ENCODE measurements around the gene PM20D1.
A peak's percentile ranks its signal among the peaks of the same experiment; 100 is the strongest.
"Not testable (repeated sequence)": the region's sequence is repeated elsewhere in the genome, so short reads cannot be mapped to it uniquely, and the experiment has no call there.

PM20D1 gene

GRCh38 chr1:205849619-205850355 is at the start of gene PM20D1:
TSS of gene PM20D1 (minus strand) at chr1:205850132. CDS start at chr1:205850072, 60 bp downstream.
- ATAC-seq (ENCODE audit: low read depth) (peak; percentile 95), DNase-seq (ENCODE audit: low spot score in 2 of 2) (peak; percentile 52 to 68)
- peaks cover 2% of the 10 kb centered on the region for H3K27me3 Mint-ChIP-seq
- H3K36me3 Mint-ChIP-seq: peaks cover 3% of the 10 kb centered on the region
- peak within 1 kb of the TSS; percentile 88 for H3K4me3 Mint-ChIP-seq
- no peaks in the 10 kb centered on the region for H3K4me1 Mint-ChIP-seq
- H3K27ac Mint-ChIP-seq: peak within 1 kb of the TSS; percentile 56
- peaks cover 2% of the 10 kb centered on the region for H3K9me3 Mint-ChIP-seq

- ATAC-seq (ENCODE audit: low read depth) (no peak), DNase-seq (ENCODE audit: low spot score in 2 of 2) (no peak)
- Mint-ChIP-seq H3K4me1 (peaks cover 3% of the 10 kb centered on the region), H3K27ac (no peak overlapping the region), H3K27me3 (peaks cover 8% of the 10 kb centered on the region), H3K9me3 (peaks cover 9% of the 10 kb centered on the region), H3K4me3 (no peak overlapping the region), H3K36me3 (peaks cover 7% of the 10 kb centered on the region)
Measured at GRCh38 chr1:205896351-205896750, 46.4 kb upstream of the PM20D1 start.

DNA sequence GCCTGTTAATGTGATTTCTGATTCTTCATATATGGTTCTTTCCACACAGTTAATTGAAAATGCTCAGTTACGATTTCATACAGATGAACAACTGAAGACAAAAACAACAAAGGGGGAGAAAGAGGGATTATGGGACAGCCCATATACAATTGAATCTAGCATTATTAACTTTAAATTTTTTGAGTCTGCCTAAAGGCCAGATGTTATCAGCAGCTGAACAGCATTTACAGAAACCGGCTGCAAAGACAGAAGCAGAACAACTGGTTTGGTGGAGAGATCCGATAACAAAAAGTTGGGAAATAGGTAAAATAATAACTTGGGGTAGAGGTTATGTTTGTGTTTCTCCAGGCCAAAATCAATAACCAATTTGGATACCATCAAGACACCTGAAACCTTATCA is 44.2 kb upstream of the PM20D1 start:
- H3K27ac Mint-ChIP-seq; H3K4me3 Mint-ChIP-seq; H3K27me3 Mint-ChIP-seq; H3K4me1 Mint-ChIP-seq; ATAC-seq (ENCODE audit: low read depth); DNase-seq (ENCODE audit: low spot score in 2 of 2): not testable (repeated sequence)
- Mint-ChIP-seq H3K9me3 (peaks cover 14% of the 10 kb centered on the region), H3K36me3 (peaks cover 11% of the 10 kb centered on the region)

DNA sequence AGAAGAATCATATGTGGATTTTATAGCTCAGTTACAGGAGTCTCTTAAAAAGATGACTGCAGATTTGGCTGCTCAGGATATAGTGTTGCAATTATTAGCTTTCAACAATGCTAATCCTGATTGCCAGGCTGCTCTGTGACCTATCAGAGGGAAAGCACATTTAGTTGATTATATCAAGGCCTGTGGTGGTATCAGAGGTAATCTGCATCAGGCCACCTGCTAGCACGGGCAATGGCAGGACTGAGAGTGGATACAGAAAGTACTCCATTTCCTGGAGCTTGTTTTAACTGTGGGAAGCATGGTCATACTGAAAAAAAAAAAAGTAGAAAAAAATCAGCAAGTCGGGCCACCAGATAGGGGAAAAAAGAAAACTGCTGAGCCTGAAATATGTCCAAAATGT is 42.2 kb upstream of the PM20D1 start:
- Mint-ChIP-seq H3K9me3 (peaks cover 18% of the 10 kb centered on the region), H3K36me3 (peaks cover 15% of the 10 kb centered on the region)
- H3K27ac Mint-ChIP-seq; H3K4me1 Mint-ChIP-seq; ATAC-seq (ENCODE audit: low read depth); H3K27me3 Mint-ChIP-seq; DNase-seq (ENCODE audit: low spot score in 2 of 2); H3K4me3 Mint-ChIP-seq: not testable (repeated sequence)

GRCh38 chr1:205891481-205891880 is 41.5 kb upstream of the PM20D1 start:
- not testable (repeated sequence) for ATAC-seq (ENCODE audit: low read depth); H3K4me1 Mint-ChIP-seq; H3K27me3 Mint-ChIP-seq; H3K27ac Mint-ChIP-seq; DNase-seq (ENCODE audit: low spot score in 2 of 2); H3K4me3 Mint-ChIP-seq
- H3K9me3 Mint-ChIP-seq: peaks cover 15% of the 10 kb centered on the region
- H3K36me3 Mint-ChIP-seq: peaks cover 11% of the 10 kb centered on the region

- not testable (repeated sequence) for H3K27ac Mint-ChIP-seq; H3K4me3 Mint-ChIP-seq; ATAC-seq (ENCODE audit: low read depth); H3K36me3 Mint-ChIP-seq; DNase-seq (ENCODE audit: low spot score in 2 of 2); H3K27me3 Mint-ChIP-seq; H3K4me1 Mint-ChIP-seq
- peaks cover 11% of the 10 kb centered on the region for H3K9me3 Mint-ChIP-seq
Measured at GRCh38 chr1:205890631-205891030, 40.7 kb upstream of the PM20D1 start.

- H3K36me3 Mint-ChIP-seq; H3K4me3 Mint-ChIP-seq; H3K4me1 Mint-ChIP-seq; ATAC-seq (ENCODE audit: low read depth); DNase-seq (ENCODE audit: low spot score in 2 of 2); H3K27ac Mint-ChIP-seq; H3K9me3 Mint-ChIP-seq; H3K27me3 Mint-ChIP-seq: not testable (repeated sequence)
Measured at GRCh38 chr1:205889706-205890105, 39.8 kb upstream of the PM20D1 start.

DNA sequence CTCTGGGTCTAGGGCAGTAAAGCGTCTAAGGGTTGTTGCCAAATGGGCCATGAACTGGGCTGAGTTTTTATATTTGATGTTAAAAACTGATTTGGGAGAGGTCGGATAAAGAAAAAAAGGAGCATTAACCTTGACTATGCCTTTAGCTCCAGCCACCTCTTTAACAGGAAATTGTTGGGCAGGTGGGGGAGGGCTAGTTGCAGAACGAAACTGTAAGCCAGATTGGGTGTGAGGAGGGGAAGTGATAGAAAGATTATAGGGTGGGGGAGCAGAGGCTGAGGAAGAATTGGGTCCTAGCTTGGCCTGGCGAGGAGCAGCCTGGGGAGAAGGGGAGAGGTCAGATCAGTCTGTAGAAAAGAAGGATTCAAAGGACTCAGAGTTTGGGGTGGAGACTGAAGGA is 39.1 kb upstream of the PM20D1 start:
- H3K4me3 Mint-ChIP-seq; H3K4me1 Mint-ChIP-seq; H3K36me3 Mint-ChIP-seq; DNase-seq (ENCODE audit: low spot score in 2 of 2); H3K27ac Mint-ChIP-seq; H3K27me3 Mint-ChIP-seq; H3K9me3 Mint-ChIP-seq; ATAC-seq (ENCODE audit: low read depth): not testable (repeated sequence)

DNA sequence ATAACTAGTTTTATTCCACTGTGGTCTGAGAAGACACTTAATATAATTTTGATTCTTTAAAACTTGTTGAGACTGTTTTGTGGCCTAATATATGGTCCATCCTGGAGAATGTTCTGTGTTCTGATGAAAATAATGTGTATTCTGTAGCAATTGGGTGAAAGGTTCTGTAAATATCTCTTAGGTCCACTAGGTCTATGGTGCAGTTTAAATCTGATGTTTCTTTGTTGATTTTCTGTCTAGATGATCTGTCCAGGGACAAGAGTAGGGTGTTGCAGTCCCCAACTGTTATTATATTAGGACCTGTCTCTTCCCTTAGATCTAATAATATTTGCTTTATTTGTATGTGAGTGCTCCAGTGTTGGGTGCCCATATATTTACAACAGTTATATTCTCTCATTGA is 33.9 kb upstream of the PM20D1 start:
- no peaks in the 10 kb centered on the region for H3K27me3 Mint-ChIP-seq
- no peak for DNase-seq (ENCODE audit: low spot score in 2 of 2)
- peaks cover 11% of the 10 kb centered on the region for H3K9me3 Mint-ChIP-seq
- ATAC-seq (ENCODE audit: low read depth): no peak
- peaks cover under 1% of the 10 kb centered on the region for H3K4me1 Mint-ChIP-seq
- H3K36me3 Mint-ChIP-seq: peaks cover under 1% of the 10 kb centered on the region
- no peak overlapping the region for H3K27ac Mint-ChIP-seq
- no peak overlapping the region for H3K4me3 Mint-ChIP-seq

DNA sequence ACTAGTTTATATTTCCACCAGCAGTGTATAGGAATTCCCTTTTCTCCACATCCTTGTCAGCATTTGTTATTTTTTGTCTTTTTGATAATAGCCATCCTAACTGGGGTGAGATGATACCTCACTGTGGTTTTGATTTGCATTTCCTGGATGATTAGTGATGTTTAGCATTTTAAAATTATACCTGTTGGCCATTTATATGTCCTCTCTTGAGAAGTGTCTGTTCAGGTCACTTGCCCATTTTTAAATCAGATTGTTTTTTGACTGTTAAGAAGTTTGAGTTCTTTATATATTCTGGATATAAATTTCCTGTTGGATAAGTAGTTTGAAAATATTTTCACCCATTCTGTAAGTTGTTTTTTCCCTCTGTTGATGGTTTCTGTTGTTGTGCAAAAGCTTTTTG is 31.0 kb upstream of the PM20D1 start:
- H3K4me1 Mint-ChIP-seq: no peaks in the 10 kb centered on the region
- ATAC-seq (ENCODE audit: low read depth) (no peak), DNase-seq (ENCODE audit: low spot score in 2 of 2) (no peak)
- H3K9me3 Mint-ChIP-seq: peaks cover 18% of the 10 kb centered on the region
- H3K4me3 Mint-ChIP-seq: no peak overlapping the region
- peaks cover 2% of the 10 kb centered on the region for H3K27me3 Mint-ChIP-seq
- H3K27ac Mint-ChIP-seq: no peak overlapping the region
- peaks cover 2% of the 10 kb centered on the region for H3K36me3 Mint-ChIP-seq

DNA sequence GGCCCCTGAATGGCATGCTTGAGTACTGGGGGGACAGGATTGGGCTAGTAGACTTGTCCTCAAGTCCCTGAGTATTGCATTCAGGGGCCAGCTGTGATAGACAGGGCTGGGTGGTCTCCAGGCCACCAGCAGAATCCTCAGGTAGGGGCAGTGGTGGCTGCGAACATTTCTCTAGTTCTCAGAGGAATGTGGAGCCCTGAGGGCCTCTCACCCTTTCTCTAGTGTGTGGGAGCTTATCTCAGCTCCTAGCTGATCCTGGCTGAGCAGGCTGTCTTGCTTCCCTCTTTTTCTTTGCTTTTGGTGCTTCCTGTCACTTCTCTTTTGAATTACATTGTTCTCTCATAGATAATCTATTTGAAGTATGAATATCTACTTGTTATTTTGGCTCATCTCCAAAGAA is 30.0 kb upstream of the PM20D1 start:
- H3K9me3 Mint-ChIP-seq: peaks cover 18% of the 10 kb centered on the region

DNA sequence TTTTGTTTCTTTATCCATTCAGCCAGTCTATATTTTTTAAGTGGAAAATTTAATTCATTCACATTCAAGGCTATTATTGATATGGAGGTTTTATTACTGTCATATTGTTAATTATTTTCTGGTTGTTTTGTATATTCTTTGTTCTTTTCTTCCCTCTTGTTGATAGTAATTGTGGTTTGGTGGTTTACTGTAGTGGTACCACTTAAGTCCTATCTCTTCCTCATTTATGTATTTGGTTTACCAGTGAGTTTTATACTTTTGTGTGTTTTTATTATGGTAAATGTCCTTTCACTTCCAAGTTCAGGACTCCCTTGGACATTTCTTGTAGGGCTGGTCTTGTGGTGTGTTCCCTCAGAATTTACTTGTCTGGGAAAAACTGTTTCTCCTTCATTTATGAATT is 28.1 kb upstream of the PM20D1 start:
- peaks cover 2% of the 10 kb centered on the region for H3K27me3 Mint-ChIP-seq
- ATAC-seq (ENCODE audit: low read depth): no peak
- DNase-seq (ENCODE audit: low spot score in 2 of 2): no peak
- H3K36me3 Mint-ChIP-seq: peaks cover 2% of the 10 kb centered on the region
- H3K27ac Mint-ChIP-seq: no peak overlapping the region
- H3K4me1 Mint-ChIP-seq: no peaks in the 10 kb centered on the region
- no peak overlapping the region for H3K4me3 Mint-ChIP-seq
- H3K9me3 Mint-ChIP-seq: peaks cover 18% of the 10 kb centered on the region

More for the DNA sequence above, 30.0 kb upstream of the PM20D1 start:
- Mint-ChIP-seq H3K36me3 (peaks cover 2% of the 10 kb centered on the region), H3K4me1 (no peaks in the 10 kb centered on the region), H3K27me3 (peaks cover 2% of the 10 kb centered on the region), H3K4me3 (no peak overlapping the region), H3K27ac (no peak overlapping the region)
- DNase-seq (ENCODE audit: low spot score in 2 of 2) (no peak), ATAC-seq (ENCODE audit: low read depth) (no peak)

- ATAC-seq (ENCODE audit: low read depth); H3K4me1 Mint-ChIP-seq; H3K4me3 Mint-ChIP-seq; H3K27me3 Mint-ChIP-seq; H3K27ac Mint-ChIP-seq; DNase-seq (ENCODE audit: low spot score in 2 of 2); H3K9me3 Mint-ChIP-seq; H3K36me3 Mint-ChIP-seq: not testable (repeated sequence)
Measured at GRCh38 chr1:205873148-205873547, 23.2 kb upstream of the PM20D1 start.

DNA sequence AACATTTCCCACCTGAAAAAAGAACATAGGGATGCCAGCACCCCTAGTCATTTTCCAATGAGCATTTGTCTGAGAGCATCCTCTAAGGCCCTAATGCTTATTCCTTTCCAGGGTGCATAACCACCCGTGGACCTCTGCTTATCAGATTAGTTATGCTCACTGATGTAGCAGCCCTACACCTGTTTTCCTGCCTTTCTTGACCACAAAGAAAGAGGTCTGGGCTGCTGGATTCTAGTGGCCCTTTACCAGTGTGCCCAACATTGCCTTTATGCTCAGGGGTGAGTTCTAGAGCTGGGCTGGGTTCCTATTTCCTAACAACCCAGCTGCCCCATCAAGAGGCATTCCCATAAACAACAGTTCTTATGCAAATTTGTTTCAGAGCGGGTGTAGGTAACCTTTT is 20.3 kb upstream of the PM20D1 start:
- ATAC-seq (ENCODE audit: low read depth) (no peak), DNase-seq (ENCODE audit: low spot score in 2 of 2) (no peak)
- Mint-ChIP-seq H3K4me1 (no peaks in the 10 kb centered on the region), H3K9me3 (no peaks in the 10 kb centered on the region), H3K27ac (no peak overlapping the region), H3K36me3 (no peaks in the 10 kb centered on the region), H3K27me3 (no peaks in the 10 kb centered on the region), H3K4me3 (no peak overlapping the region)

GRCh38 chr1:205861540-205861939 is 11.6 kb upstream of the PM20D1 start:
- Mint-ChIP-seq H3K9me3 (peaks cover 4% of the 10 kb centered on the region), H3K27ac (no peak overlapping the region), H3K4me3 (no peak overlapping the region), H3K4me1 (peaks cover 14% of the 10 kb centered on the region), H3K27me3 (no peaks in the 10 kb centered on the region), H3K36me3 (no peaks in the 10 kb centered on the region)
- ATAC-seq (ENCODE audit: low read depth) (no peak), DNase-seq (ENCODE audit: low spot score in 2 of 2) (no peak)
